Neuronal stem cell (in vitro differentiated cells): Measurements from ENCODE around the gene BCO2.

Source experiments
- DNase-seq: peaks from one replicate; pipeline ENCODE4 v3.0.0-alpha.2; 2013; ENCODE audit warnings: low spot score
- H2AFZ ChIP-seq: one replicate; pipeline ENCODE4 v1.6.1; 2013; ENCODE audit warnings: mild to moderate bottlenecking, low read length, inconsistent platforms
- H2AK5ac ChIP-seq: 2 replicates; pipeline ENCODE4 v1.6.1; 2013; ENCODE audit warnings: low read depth, mild to moderate bottlenecking, inconsistent platforms, low read length, moderate library complexity, mixed read lengths
- H2BK120ac ChIP-seq: 2 replicates; pipeline ENCODE4 v1.6.1; 2013; ENCODE audit warnings: low read depth, mild to moderate bottlenecking, inconsistent platforms, low read length, moderate library complexity, mixed read lengths
- H2BK12ac ChIP-seq: one replicate; pipeline ENCODE4 v1.6.1; 2013; ENCODE audit warnings: low read length, inconsistent platforms
- H2BK15ac ChIP-seq: 2 replicates; pipeline ENCODE4 v1.6.1; 2013; ENCODE audit warnings: mild to moderate bottlenecking, low read length, inconsistent platforms, mixed read lengths
- H2BK5ac ChIP-seq: one replicate; pipeline ENCODE4 v1.6.1; 2013; ENCODE audit warnings: inconsistent platforms, mild to moderate bottlenecking, low read length, moderate library complexity
- H3K14ac ChIP-seq: one replicate; pipeline ENCODE4 v1.6.1; 2013; ENCODE audit warnings: low read length, inconsistent platforms
- H3K18ac ChIP-seq: 2 replicates; pipeline ENCODE4 v1.6.1; 2013; ENCODE audit warnings: low read length, inconsistent platforms
- H3K23ac ChIP-seq: 2 replicates; pipeline ENCODE4 v1.6.1; 2013; ENCODE audit warnings: low read depth, mild to moderate bottlenecking, mixed read lengths, low read length, inconsistent platforms; ENCODE audit not compliant: poor library complexity
- H3K27ac ChIP-seq: replicated peaks from 3 replicates; pipeline ENCODE4 v1.5.1; 2013; ENCODE audit warnings: low read length, inconsistent platforms
- H3K27me3 ChIP-seq, 3 experiments: 2 replicates each; pipeline ENCODE4 v1.6.1; 2013; ENCODE audit warnings: low read length in 3 of 3, mild to moderate bottlenecking in 2 of 3, inconsistent platforms in 1 of 3, low read depth in 1 of 3, mixed read lengths in 1 of 3, moderate library complexity in 1 of 3; ENCODE audit not compliant: control insufficient read depth in 3 of 3, insufficient read depth in 3 of 3
- H3K36me3 ChIP-seq, 2 donors: replicated peaks in 1 of 2; 2 replicates each; pipeline ENCODE4 v1.6.1; 2013; ENCODE audit warnings: low read length in 2 of 2; ENCODE audit not compliant: control insufficient read depth in 2 of 2, insufficient read depth in 2 of 2
- H3K4ac ChIP-seq: 2 replicates; pipeline ENCODE4 v1.6.1; 2013; ENCODE audit warnings: inconsistent platforms, mild to moderate bottlenecking, low read length, moderate library complexity
- H3K4me1 ChIP-seq, 2 donors: 1 replicate in 1 of 2; 2 replicates in 1 of 2; pipeline ENCODE4 v1.6.1; 2013; ENCODE audit warnings: low read length in 2 of 2, low read depth in 1 of 2; ENCODE audit not compliant: control insufficient read depth in 2 of 2, insufficient read depth in 1 of 2
- H3K4me2 ChIP-seq: one replicate; pipeline ENCODE4 v1.6.1; 2013; ENCODE audit warnings: mild to moderate bottlenecking, low read length, inconsistent platforms; ENCODE audit not compliant: insufficient read depth, poor library complexity, severe bottlenecking
- H3K4me3 ChIP-seq, 2 donors: 2 replicates each; pipeline ENCODE4 v1.5.1; 2013; ENCODE audit warnings: low read length in 2 of 2, mild to moderate bottlenecking in 2 of 2, inconsistent platforms in 1 of 2, moderate library complexity in 1 of 2
- H3K79me1 ChIP-seq: one replicate; pipeline ENCODE4 v1.6.1; 2013; ENCODE audit warnings: low read depth, mild to moderate bottlenecking, inconsistent platforms, low read length, moderate library complexity
- H3K9ac ChIP-seq: one replicate; pipeline ENCODE4 v1.6.1; 2013; ENCODE audit warnings: mild to moderate bottlenecking, low read depth, low read length, inconsistent platforms; ENCODE audit not compliant: poor library complexity
- H3K9me3 ChIP-seq, 2 donors: replicated peaks in 1 of 2; 2 replicates each; pipeline versions ENCODE3 to v1.6.1; 2013; ENCODE audit warnings: low read length in 2 of 2, mild to moderate bottlenecking in 2 of 2, inconsistent platforms in 1 of 2, low read depth in 1 of 2, mixed read lengths in 1 of 2, moderate library complexity in 1 of 2; ENCODE audit not compliant: control insufficient read depth in 2 of 2, insufficient read depth in 1 of 2
- H4K8ac ChIP-seq: one replicate; pipeline ENCODE4 v1.6.1; 2013; ENCODE audit warnings: low read depth, mild to moderate bottlenecking, inconsistent platforms, low read length, moderate library complexity
- H4K91ac ChIP-seq: one replicate; pipeline ENCODE4 v1.6.1; 2013; ENCODE audit warnings: low read length, low read depth, mild to moderate bottlenecking, inconsistent platforms; ENCODE audit not compliant: poor library complexity
- WGBS, 2 donors: extraction: QIAGEN DNeasy Blood & Tissue Kit; methylation state at CpG; one replicate each; pipeline ENCODE4 v1.1.7; 2013; ENCODE audit warnings: missing lambda C conversion rate in 2 of 2, mixed read lengths in 1 of 2; ENCODE audit not compliant: insufficient read length in 2 of 2, insufficient replicate concordance in 1 of 2; ENCODE audit errors: extremely low coverage in 2 of 2; 5-methylcytosine and 5-hydroxymethylcytosine counted together

The BCO2 gene

DNA sequence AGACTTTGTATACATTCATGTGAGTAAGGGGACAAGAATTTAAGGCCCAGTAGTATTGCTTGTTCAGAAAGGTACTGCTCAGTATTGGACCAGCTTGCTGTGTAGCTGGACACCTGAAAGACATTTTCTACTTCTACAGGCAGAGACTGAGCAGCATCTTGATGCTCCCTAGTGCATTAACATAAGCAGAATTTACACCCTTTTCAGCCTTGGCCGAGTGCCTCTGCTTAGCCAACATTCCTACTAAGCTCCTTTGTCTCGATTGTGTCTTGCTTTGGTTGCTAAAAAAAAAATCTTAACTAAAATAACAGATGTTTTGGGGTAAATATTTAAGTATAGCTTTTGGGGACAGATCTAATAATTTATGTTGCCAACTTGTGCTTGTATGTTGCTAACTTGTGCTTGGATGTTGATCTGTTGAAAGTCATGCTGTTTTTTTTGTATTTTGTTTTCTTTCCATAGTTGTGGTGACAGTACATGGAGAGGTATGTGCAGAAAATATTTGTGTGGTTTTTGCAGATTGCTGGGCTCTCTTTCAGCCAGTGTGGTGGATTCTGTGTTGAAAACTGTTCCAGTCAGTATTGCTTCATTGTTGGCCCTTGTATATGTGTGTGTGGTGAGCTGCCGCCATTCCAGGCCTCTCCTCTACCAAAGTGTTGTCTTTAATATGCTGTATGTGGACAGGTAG, 54.6 kb downstream of the BCO2 start:
- Histone ChIP-seq H2BK15ac (no peak overlapping the region), H2AFZ (no peak overlapping the region), H2BK5ac (no peak overlapping the region), H2BK120ac (no peak overlapping the region), H3K23ac (no peak overlapping the region), H3K18ac (no peak overlapping the region), H3K4me2 (no peak overlapping the region), H3K79me1 (no peaks in the 10 kb centered on the region), H3K27me3 (no peaks in the 10 kb centered on the region), H3K36me3 (peaks cover 5 to 51% of the 10 kb centered on the region in 2 donors), H3K9ac (no peak overlapping the region), H3K4me3 (no peak overlapping the region), H4K8ac (no peak overlapping the region), H3K14ac (no peak overlapping the region), H2AK5ac (no peak overlapping the region), H2BK12ac (no peak overlapping the region), H3K4ac (no peak overlapping the region), H3K9me3 (no peaks in the 10 kb centered on the region), H3K4me1 (peaks cover 4 to 8% of the 10 kb centered on the region in 2 donors), H4K91ac (no peak overlapping the region), H3K27ac (no peak overlapping the region)
- no peak for DNase-seq
- no CpG with 5 or more reads among the region's 3 CpGs for WGBS, 2 donors

DNA sequence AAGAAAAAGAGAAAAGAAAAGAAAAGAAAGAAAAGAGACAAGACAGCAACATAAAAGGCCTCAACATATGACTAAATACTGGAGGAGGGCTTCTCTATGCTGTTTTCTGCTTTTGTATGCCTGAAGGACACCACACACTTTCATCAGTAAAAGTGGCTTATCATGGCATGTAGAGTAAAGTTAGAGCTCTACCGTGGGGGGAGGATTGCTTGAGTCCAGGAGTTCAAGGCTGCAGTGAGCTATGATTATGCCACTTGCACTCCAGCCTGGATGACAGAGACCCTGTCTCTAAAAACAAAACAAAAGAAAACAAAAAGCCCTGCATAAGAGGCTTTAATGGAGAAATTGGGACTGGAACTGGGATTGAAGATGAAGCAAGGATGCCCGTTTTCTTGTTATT, 56.6 kb downstream of the BCO2 start:
- no peak overlapping the region for H2AFZ ChIP-seq
- no peaks in the 10 kb centered on the region for H3K9me3 ChIP-seq
- no peaks in the 10 kb centered on the region for H3K27me3 ChIP-seq
- no peak overlapping the region for H2BK12ac ChIP-seq
- no peak overlapping the region for H3K4ac ChIP-seq
- H3K36me3 ChIP-seq: peaks cover 11 to 69% of the 10 kb centered on the region in 2 donors
- WGBS, 2 donors: no CpG with 5 or more reads among the region's 2 CpGs
- H3K23ac ChIP-seq: no peak overlapping the region
- H2BK120ac ChIP-seq: no peak overlapping the region
- H3K4me3 ChIP-seq: no peak overlapping the region
- no peak overlapping the region for H2BK15ac ChIP-seq
- H3K14ac ChIP-seq: no peak overlapping the region
- no peak overlapping the region for H2AK5ac ChIP-seq
- H4K91ac ChIP-seq: no peak overlapping the region
- no peak overlapping the region for H3K9ac ChIP-seq
- H4K8ac ChIP-seq: no peak overlapping the region
- H3K18ac ChIP-seq: no peak overlapping the region
- no peak overlapping the region for H3K27ac ChIP-seq
- H3K79me1 ChIP-seq: no peaks in the 10 kb centered on the region
- no peak for DNase-seq
- no peak overlapping the region for H2BK5ac ChIP-seq
- H3K4me1 ChIP-seq: peaks cover 4 to 6% of the 10 kb centered on the region in 2 donors
- no peak overlapping the region for H3K4me2 ChIP-seq

DNA sequence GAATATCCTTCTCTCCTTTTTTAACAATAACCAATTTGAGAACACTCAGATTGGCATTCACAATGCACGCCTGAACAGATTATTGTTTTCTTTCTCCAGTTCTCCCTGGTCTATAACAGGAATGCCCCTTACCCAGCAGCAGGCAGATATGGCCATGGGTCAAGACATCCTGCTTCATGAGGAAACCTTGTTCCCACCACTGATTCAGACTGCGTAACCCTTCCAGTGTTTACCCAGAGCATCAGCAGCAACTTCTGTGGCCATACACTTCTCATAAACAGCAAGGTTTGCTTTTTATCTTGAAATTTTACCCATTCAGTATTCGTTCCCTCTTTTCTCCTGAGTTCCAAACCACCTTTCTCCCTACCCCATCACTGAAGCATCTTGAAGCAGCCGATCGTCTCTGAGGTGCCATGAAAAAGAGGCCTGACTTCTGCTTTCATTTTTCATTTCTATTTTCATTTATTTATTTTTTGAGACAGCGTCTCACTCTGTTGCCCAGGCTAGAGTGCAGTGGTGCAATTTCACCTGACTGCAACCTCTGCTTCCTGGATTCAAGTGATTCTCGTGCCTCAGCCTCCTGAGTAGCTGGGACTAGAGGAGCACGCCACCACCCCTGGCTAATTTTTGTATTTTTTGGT, 60.6 kb downstream of the BCO2 start:
- no peak overlapping the region for H3K4me2 ChIP-seq
- no peak overlapping the region for H2BK15ac ChIP-seq
- no peak overlapping the region for H3K9ac ChIP-seq
- no peak overlapping the region for H4K8ac ChIP-seq
- H3K18ac ChIP-seq: no peak overlapping the region
- no peak overlapping the region for H3K14ac ChIP-seq
- no peak overlapping the region for H2BK12ac ChIP-seq
- H3K4ac ChIP-seq: no peak overlapping the region
- H3K79me1 ChIP-seq: no peaks in the 10 kb centered on the region
- H3K9me3 ChIP-seq: no peaks in the 10 kb centered on the region
- H2BK5ac ChIP-seq: no peak overlapping the region
- H2AK5ac ChIP-seq: no peak overlapping the region
- no peak overlapping the region for H3K4me3 ChIP-seq
- H2BK120ac ChIP-seq: no peak overlapping the region
- H3K36me3 ChIP-seq: peaks cover 14 to 66% of the 10 kb centered on the region in 2 donors
- no peak overlapping the region for H2AFZ ChIP-seq
- H3K27ac ChIP-seq: no peak overlapping the region
- H3K4me1 ChIP-seq: no peaks in the 10 kb centered on the region
- no peaks in the 10 kb centered on the region for H3K27me3 ChIP-seq
- no CpG with 5 or more reads among the region's 8 CpGs for WGBS, 2 donors
- DNase-seq: no peak
- no peak overlapping the region for H3K23ac ChIP-seq
- H4K91ac ChIP-seq: no peak overlapping the region

DNA sequence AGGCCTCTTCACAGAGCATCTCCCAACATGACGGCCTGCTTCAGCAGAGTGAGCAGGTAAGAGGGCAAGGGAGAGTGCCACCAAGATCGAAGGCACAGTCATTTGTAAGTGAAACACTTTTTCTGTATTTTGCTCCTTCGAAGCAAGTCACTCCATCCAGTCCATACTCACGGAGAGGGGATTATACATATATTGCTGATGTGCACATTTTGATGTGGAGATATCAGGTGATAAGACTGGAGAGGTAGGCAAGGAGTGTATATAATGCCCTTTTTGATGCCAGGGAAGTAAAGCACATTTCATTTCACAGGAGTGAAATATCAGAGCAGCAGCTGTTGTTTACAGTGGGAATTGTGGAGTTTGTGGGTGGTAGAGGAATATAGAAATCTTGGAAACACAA, 62.1 kb downstream of the BCO2 start:
- Histone ChIP-seq H3K27ac (no peak overlapping the region), H3K4me1 (no peaks in the 10 kb centered on the region), H3K4ac (no peak overlapping the region), H3K9me3 (no peaks in the 10 kb centered on the region), H2BK120ac (no peak overlapping the region), H3K36me3 (peaks cover 14 to 57% of the 10 kb centered on the region in 2 donors), H3K79me1 (no peaks in the 10 kb centered on the region), H2BK12ac (no peak overlapping the region), H2AFZ (no peak overlapping the region), H3K27me3 (no peaks in the 10 kb centered on the region), H2BK15ac (no peak overlapping the region), H2BK5ac (no peak overlapping the region), H3K23ac (no peak overlapping the region), H3K9ac (no peak overlapping the region), H3K4me2 (no peak overlapping the region), H2AK5ac (no peak overlapping the region), H3K14ac (no peak overlapping the region), H4K91ac (no peak overlapping the region), H3K18ac (no peak overlapping the region), H3K4me3 (no peak overlapping the region), H4K8ac (no peak overlapping the region)
- no CpG with 5 or more reads among the region's 4 CpGs for WGBS, 2 donors
- no peak for DNase-seq
